RWPE2 (cell line): ENCODE data around the gene CENPB.
A peak's percentile ranks its signal among the peaks of the same experiment; 100 is the strongest.

Experiments
- ATAC-seq: fragments of 200-7000 bp; cut with Tn5 transposase; 3 replicates; pipeline ENCODE4 v1.9.1; 2021; ENCODE audit warnings: low read depth
- DNase-seq: peaks from one replicate; pipeline ENCODE4 v3.0.0-alpha.2; 2020; ENCODE audit warnings: low spot score
- H3K27ac ChIP-seq: fragments of 450-650 bp; 2 replicates; pipeline ENCODE4 v1.5.1; 2017; ENCODE audit warnings: mild to moderate bottlenecking; ENCODE audit not compliant: poor library complexity, severe bottlenecking
- H3K27me3 ChIP-seq: fragments of 250-450 bp; sonication (Bioruptor Pico); 2 replicates; pipeline ENCODE4 v1.5.1; 2021; ENCODE audit warnings: mild to moderate bottlenecking, moderate library complexity; ENCODE audit not compliant: insufficient read depth, poor library complexity, severe bottlenecking
- H3K36me3 ChIP-seq: fragments of 250-450 bp; sonication (Bioruptor Pico); 2 replicates; pipeline ENCODE4 v1.5.1; 2020; ENCODE audit warnings: low read depth, mild to moderate bottlenecking, moderate library complexity
- H3K4me1 ChIP-seq: fragments of 250-450 bp; sonication (Bioruptor Pico); 2 replicates; pipeline ENCODE4 v1.5.1; 2021; ENCODE audit warnings: mild to moderate bottlenecking, moderate library complexity; ENCODE audit not compliant: insufficient read depth, poor library complexity, severe bottlenecking
- H3K4me3 ChIP-seq: fragments of 250-450 bp; sonication (Bioruptor Pico); 2 replicates; pipeline ENCODE4 v1.5.1; 2021; ENCODE audit warnings: mild to moderate bottlenecking, moderate library complexity; ENCODE audit not compliant: severe bottlenecking
- H3K9me3 ChIP-seq: fragments of 250-450 bp; sonication (Bioruptor Pico); 2 replicates; pipeline ENCODE4 v1.5.1; 2021; ENCODE audit warnings: mild to moderate bottlenecking, moderate library complexity; ENCODE audit not compliant: severe bottlenecking
- TF ChIP-seq, protein P1 (sequence below): fragments of 450-650 bp; IDR thresholded peaks from one replicate; pipeline ENCODE4 v1.5.1; 2017; ENCODE audit warnings: mild to moderate bottlenecking, moderate library complexity; ENCODE audit not compliant: poor library complexity, severe bottlenecking

The CENPB gene

DNA sequence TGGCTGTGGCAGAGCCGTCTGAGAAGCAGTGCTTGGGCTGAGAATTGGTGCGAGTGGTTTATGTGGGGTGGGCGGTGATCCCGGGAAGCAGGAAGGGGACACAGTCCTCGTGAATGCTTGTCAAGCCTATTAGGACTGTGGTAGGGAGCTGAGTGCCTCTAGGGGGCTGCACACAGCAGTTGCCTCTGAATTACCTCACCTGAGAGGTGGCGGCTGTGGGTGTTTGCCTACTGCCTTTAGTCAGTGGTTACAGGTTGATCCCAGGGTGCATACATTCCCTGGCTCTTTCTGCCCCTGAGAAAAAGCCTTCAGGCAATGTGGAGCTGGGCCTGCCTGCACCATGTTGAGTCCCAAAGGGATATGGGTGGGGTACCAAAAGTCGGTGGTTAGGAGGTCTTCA is 39.0 kb upstream of the CENPB start:
- ATAC-seq (no peak), DNase-seq (no peak)
- H3K9me3 ChIP-seq = no peaks in the 10 kb centered on the region
- H3K36me3 ChIP-seq = peaks cover 12% of the 10 kb centered on the region
- H3K27me3 ChIP-seq = no peaks in the 10 kb centered on the region
- H3K27ac ChIP-seq = no peak overlapping the region
- no peak overlapping the region for H3K4me3 ChIP-seq
- TF ChIP-seq, protein P1, sequence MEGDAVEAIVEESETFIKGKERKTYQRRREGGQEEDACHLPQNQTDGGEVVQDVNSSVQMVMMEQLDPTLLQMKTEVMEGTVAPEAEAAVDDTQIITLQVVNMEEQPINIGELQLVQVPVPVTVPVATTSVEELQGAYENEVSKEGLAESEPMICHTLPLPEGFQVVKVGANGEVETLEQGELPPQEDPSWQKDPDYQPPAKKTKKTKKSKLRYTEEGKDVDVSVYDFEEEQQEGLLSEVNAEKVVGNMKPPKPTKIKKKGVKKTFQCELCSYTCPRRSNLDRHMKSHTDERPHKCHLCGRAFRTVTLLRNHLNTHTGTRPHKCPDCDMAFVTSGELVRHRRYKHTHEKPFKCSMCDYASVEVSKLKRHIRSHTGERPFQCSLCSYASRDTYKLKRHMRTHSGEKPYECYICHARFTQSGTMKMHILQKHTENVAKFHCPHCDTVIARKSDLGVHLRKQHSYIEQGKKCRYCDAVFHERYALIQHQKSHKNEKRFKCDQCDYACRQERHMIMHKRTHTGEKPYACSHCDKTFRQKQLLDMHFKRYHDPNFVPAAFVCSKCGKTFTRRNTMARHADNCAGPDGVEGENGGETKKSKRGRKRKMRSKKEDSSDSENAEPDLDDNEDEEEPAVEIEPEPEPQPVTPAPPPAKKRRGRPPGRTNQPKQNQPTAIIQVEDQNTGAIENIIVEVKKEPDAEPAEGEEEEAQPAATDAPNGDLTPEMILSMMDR = no peak
- H3K4me1 ChIP-seq = peaks cover 4% of the 10 kb centered on the region

GRCh38 chr20:3823881-3824280 is 37.3 kb upstream of the CENPB start:
- DNase-seq = no peak
- no peak overlapping the region for H3K4me3 ChIP-seq
- no peak for ATAC-seq
- no peaks in the 10 kb centered on the region for H3K9me3 ChIP-seq
- H3K27me3 ChIP-seq = no peaks in the 10 kb centered on the region
- no peak overlapping the region for H3K27ac ChIP-seq
- peaks cover 12% of the 10 kb centered on the region for H3K36me3 ChIP-seq
- peaks cover 8% of the 10 kb centered on the region for H3K4me1 ChIP-seq
- TF ChIP-seq, protein P1 = no peak

DNA sequence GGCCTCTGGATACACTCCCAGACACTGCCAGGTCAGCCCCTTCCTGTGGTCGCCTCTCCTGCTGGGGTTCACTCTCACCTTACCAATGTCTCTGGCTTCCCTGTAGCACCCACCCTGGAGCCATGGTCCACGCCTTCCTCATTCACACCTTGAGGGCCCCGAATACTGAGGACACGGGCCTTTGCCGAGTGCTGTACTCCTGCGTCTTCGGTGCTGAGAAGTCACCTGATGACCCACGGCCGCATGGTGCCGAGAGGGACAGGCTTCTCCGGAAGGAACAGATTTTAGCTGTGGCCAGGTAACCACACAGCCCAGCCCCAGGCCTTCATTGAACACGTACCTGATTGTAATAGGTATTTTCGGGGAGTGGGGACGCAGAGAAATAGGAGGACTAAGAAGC is 35.5 kb upstream of the CENPB start:
- peaks cover 8% of the 10 kb centered on the region for H3K4me1 ChIP-seq
- H3K4me3 ChIP-seq = no peak overlapping the region
- no peak for ATAC-seq
- H3K9me3 ChIP-seq = no peaks in the 10 kb centered on the region
- H3K27ac ChIP-seq = no peak overlapping the region
- TF ChIP-seq, protein P1 = no peak
- no peak for DNase-seq
- peaks cover 12% of the 10 kb centered on the region for H3K36me3 ChIP-seq
- H3K27me3 ChIP-seq = no peaks in the 10 kb centered on the region

GRCh38 chr20:3820901-3821727 is 34.6 kb upstream of the CENPB start:
- no peak for DNase-seq
- H3K9me3 ChIP-seq = no peaks in the 10 kb centered on the region
- ATAC-seq = no peak
- peaks cover 12% of the 10 kb centered on the region for H3K36me3 ChIP-seq
- TF ChIP-seq, protein P1 = no peak
- H3K27ac ChIP-seq = peak overlapping the region; percentile 72
- H3K4me3 ChIP-seq = peak overlapping the region; percentile 76
- H3K27me3 ChIP-seq = no peaks in the 10 kb centered on the region
- peaks cover 8% of the 10 kb centered on the region for H3K4me1 ChIP-seq
